Lower lobe of right lung (tissue), 2 donors: Measurements from ENCODE around the gene USP43. TPM values are rescaled to one million over a fixed set of nuclear protein-coding genes. Genes with fewer than 3 reads are reported as not detected.

Experiments used
- ATAC-seq, 2 donors: fragments of 200-7000 bp; cut with Tn5 transposase; one replicate each; pipeline ENCODE4 v1.9.1; 2020 to 2022; ENCODE audit warnings: mild to moderate bottlenecking in 2 of 2, moderate library complexity in 2 of 2
- DNase-seq: peaks from one replicate; pipeline ENCODE4 v3.0.0-alpha.2; 2020
- H3K27ac ChIP-seq: fragments of 200-600 bp; one replicate; pipeline ENCODE4 v1.8.0; 2022
- H3K27me3 ChIP-seq: fragments of 200-600 bp; one replicate; pipeline ENCODE4 v1.8.0; 2022; ENCODE audit warnings: low read depth
- H3K36me3 ChIP-seq: fragments of 200-600 bp; one replicate; pipeline ENCODE4 v1.8.0; 2022; ENCODE audit warnings: mild to moderate bottlenecking
- H3K4me1 ChIP-seq: fragments of 200-600 bp; one replicate; pipeline ENCODE4 v1.8.0; 2022
- H3K4me3 ChIP-seq: fragments of 200-600 bp; one replicate; pipeline ENCODE4 v1.8.0; 2022; ENCODE audit warnings: mild to moderate bottlenecking
- H3K9me3 ChIP-seq: fragments of 200-600 bp; one replicate; pipeline ENCODE4 v1.8.0; 2022
- intact Hi-C: fragments of 100-400 bp; cut with DNase I; formaldehyde crosslinking; loops from one replicate; pipeline ENCODE4 v1.11.0; 2022
- total RNA-seq: library from RNA; stranded (reverse); fragmentation: NEBNext Ultra II Directional; extraction: Animal tissue kit (Norgen Biotek cat#: 25700); gene quantifications from one replicate; pipeline ENCODE4 v1.2.1, GENCODE V29; 2021
- TF ChIP-seq, protein P1 (sequence below): fragments of 200-600 bp; IDR thresholded peaks from one replicate; pipeline ENCODE4 v1.8.0; 2022; ENCODE audit warnings: antibody characterized with exemption, mild to moderate bottlenecking
- donor health status: DM: no; HTN: yes; CAD: no; lungs with severe emphysema.

The USP43 gene
- total RNA-seq, 1 donor from 2014 or later = 6.8 TPM

DNA sequence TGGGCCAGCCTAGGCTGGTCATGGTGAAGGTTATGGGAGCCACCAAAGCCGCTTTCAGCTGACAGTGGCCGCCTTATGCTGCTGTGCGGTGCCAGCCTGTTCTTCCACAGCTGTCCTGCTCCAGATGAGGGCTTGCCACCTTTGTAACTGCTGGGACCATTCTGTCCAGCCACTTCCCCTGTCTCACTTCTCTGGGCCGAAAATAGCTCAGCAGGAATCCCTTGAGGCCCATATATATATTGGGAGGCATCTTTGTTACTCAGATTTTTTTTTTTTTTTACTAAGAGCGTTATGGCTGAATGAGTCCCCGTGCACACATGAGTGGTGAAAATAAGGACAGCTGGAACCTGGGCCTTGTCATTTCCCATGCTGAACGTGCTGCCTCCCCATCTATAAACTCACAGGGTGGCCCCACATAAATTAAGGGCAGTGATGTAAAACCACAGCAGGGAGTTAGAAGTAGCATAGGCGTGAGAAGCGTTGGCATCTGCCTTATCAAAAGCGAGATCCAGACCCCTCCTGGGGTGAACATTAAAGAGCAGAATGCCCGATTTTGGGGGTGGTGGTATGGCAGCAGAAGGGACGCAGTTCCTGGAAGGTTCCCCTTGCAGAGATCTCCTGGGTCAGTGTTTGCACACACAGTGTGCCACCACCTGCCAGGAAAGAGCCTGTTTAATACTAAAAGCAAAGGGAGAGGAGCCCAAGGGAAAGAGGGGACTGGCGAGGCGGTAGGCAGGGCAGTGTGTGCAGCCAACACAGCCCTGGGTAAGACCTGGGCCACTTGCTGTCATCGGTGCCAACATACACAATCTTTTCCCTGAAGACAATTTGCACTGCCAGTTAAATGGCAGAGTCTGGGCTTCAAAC, 57.8 kb downstream of the USP43 start:
- DNase-seq = no peak

DNA sequence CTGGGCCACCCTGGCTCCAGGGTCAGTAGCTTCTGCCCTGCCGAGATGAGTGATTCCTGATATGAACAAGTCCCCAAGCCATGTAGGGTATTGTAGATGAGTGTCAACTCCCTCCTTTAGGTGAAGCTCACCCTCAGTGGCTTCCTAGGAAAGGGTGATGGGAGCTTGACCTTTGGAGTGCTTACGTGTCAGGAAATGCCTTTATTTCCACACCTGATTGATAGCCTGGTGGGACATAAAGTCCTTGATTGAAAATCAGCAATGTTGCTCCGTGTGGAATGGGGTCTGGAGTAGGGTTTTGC, 58.4 kb downstream of the USP43 start:
- Histone ChIP-seq H3K27ac (no peak overlapping the region), H3K36me3 (no peaks in the 10 kb centered on the region), H3K9me3 (no peaks in the 10 kb centered on the region), H3K4me1 (no peaks in the 10 kb centered on the region), H3K27me3 (no peaks in the 10 kb centered on the region), H3K4me3 (no peak overlapping the region)
- intact Hi-C loops = no loop called here
- DNase-seq = no peak
- ATAC-seq = no peak
- TF ChIP-seq, protein P1, sequence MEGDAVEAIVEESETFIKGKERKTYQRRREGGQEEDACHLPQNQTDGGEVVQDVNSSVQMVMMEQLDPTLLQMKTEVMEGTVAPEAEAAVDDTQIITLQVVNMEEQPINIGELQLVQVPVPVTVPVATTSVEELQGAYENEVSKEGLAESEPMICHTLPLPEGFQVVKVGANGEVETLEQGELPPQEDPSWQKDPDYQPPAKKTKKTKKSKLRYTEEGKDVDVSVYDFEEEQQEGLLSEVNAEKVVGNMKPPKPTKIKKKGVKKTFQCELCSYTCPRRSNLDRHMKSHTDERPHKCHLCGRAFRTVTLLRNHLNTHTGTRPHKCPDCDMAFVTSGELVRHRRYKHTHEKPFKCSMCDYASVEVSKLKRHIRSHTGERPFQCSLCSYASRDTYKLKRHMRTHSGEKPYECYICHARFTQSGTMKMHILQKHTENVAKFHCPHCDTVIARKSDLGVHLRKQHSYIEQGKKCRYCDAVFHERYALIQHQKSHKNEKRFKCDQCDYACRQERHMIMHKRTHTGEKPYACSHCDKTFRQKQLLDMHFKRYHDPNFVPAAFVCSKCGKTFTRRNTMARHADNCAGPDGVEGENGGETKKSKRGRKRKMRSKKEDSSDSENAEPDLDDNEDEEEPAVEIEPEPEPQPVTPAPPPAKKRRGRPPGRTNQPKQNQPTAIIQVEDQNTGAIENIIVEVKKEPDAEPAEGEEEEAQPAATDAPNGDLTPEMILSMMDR = no peak

More for the DNA sequence above, 57.8 kb downstream of the USP43 start:
- Histone ChIP-seq H3K36me3 (no peaks in the 10 kb centered on the region), H3K4me1 (no peaks in the 10 kb centered on the region), H3K9me3 (no peaks in the 10 kb centered on the region), H3K4me3 (no peak overlapping the region), H3K27me3 (no peaks in the 10 kb centered on the region), H3K27ac (no peak overlapping the region)
- no peak for ATAC-seq
- TF ChIP-seq, protein P1 = no peak
- intact Hi-C loops = no loop called here

DNA sequence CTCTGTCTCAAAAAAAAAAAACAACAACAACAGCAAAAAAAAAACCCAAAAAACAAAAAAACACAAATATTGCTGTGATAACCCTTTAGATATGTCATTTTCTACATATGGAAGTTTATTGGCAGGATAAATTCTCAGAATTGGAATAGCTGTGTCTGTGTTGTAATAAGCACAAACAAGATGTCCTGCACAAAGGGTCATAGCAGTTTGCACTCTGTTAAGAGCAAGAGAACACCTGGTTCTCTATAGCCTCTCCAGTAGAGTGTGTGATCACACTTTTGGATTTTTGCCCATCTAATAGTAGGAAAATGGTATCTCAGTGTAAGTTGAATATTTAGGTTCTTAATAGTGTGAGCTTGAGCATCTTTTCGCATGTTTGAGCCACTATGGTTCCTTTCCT, 60.4 kb downstream of the USP43 start:
- no peak for ATAC-seq
- intact Hi-C loops = no loop called here
- Histone ChIP-seq H3K4me3 (no peak overlapping the region), H3K9me3 (no peaks in the 10 kb centered on the region), H3K4me1 (no peaks in the 10 kb centered on the region), H3K27me3 (no peaks in the 10 kb centered on the region), H3K36me3 (no peaks in the 10 kb centered on the region), H3K27ac (no peak overlapping the region)
- TF ChIP-seq, protein P1 = no peak
- DNase-seq = no peak

DNA sequence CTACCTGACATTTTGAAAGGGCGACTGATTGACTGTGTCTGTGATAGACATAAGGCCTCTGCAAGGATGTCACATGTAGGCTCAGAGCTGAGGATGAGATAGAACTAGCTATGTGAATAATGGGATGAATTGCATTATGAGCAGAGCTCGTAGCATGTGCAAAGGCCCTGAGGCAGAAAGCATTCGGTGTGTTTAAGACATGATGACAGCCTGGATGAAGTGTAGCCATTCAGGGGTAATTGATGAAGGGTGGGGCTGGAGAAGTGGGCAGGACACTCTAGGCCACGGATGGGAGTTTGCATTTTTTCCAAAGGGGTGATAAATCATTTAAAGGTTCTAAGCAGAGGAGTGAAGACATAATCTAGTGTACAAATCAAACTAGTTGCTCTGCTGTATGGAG, 62.6 kb downstream of the USP43 start:
- intact Hi-C loops = no loop called here
- TF ChIP-seq, protein P1 = no peak
- no peak for ATAC-seq
- Histone ChIP-seq H3K9me3 (no peaks in the 10 kb centered on the region), H3K4me1 (no peaks in the 10 kb centered on the region), H3K27me3 (no peaks in the 10 kb centered on the region), H3K36me3 (no peaks in the 10 kb centered on the region), H3K4me3 (no peak overlapping the region), H3K27ac (no peak overlapping the region)
- DNase-seq = no peak

DNA sequence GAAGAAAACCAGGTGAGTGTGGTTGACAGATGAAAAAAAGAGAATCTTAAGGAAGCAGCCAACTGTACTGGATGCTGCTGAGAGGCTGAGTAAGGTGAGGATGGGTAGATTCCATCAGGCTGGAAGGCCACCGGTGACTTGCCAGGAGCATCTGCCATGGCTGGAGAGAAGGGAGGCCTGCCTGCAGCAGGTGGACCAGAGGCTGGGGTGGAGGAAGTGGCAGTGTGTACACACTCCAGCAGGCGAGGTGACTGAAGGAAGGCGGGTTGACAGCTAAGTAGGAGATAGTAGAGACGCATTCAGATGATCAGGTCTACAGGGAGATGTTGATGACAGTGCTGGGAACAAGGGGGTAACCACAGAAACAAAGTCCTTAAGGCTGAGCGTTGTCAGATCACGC, 69.5 kb downstream of the USP43 start:
- no peak for DNase-seq
- intact Hi-C loops = no loop called here
- Histone ChIP-seq H3K4me3 (no peak overlapping the region), H3K9me3 (no peaks in the 10 kb centered on the region), H3K36me3 (no peaks in the 10 kb centered on the region), H3K27me3 (no peaks in the 10 kb centered on the region), H3K27ac (no peak overlapping the region), H3K4me1 (no peaks in the 10 kb centered on the region)
- TF ChIP-seq, protein P1 = no peak
- ATAC-seq = peak in 1 of 2 donors; percentile 12
